Measurements from ENCODE around the gene POLG.
A peak's percentile ranks its signal among the peaks of the same experiment; 100 is the strongest.

The POLG gene

GRCh38 chr15:89377024-89377841 lies 42.6 kb upstream of the POLG start:
- no peaks in the 10 kb centered on the region for H3K36me3 ChIP-seq (ENCODE audit: control insufficient read depth in 5 of 5, insufficient read depth in 5 of 5, low read length in 5 of 5)
- H3K27me3 ChIP-seq (ENCODE audit: control insufficient read depth in 5 of 5, insufficient read depth in 4 of 5, low read length in 5 of 5): peaks cover 54 to 88% (median 79%) of the 10 kb centered on the region in 5 donors
- peaks cover 0 to 19% (median 16%) of the 10 kb centered on the region in 5 donors for H3K4me1 ChIP-seq (ENCODE audit: control insufficient read depth in 5 of 5, insufficient read depth in 5 of 5, low read length in 5 of 5)
- no peak overlapping the region for H3K4me3 ChIP-seq (ENCODE audit: low read depth in 1 of 5, low read length in 5 of 5)
- no peak overlapping the region for H3K9ac ChIP-seq (ENCODE audit: low read length in 5 of 5)
- H3K27ac ChIP-seq (ENCODE audit: low read depth, low read length): no peak overlapping the region
- no peaks in the 10 kb centered on the region for H3K9me3 ChIP-seq (ENCODE audit: control insufficient read depth in 5 of 5, low read length in 5 of 5)

- Histone ChIP-seq H3K27ac (ENCODE audit: low read depth, low read length) (no peak overlapping the region), H3K27me3 (ENCODE audit: control insufficient read depth in 5 of 5, insufficient read depth in 4 of 5, low read length in 5 of 5) (peaks cover 59 to 90% (median 86%) of the 10 kb centered on the region in 5 donors)
These were observed 41.8 kb upstream of the POLG start for GRCh38 chr15:89376388-89376787.

GRCh38 chr15:89375093-89376005 lies 40.7 kb upstream of the POLG start:
- Histone ChIP-seq H3K27ac (ENCODE audit: low read depth, low read length) (no peak overlapping the region), H3K4me1 (ENCODE audit: control insufficient read depth in 5 of 5, insufficient read depth in 5 of 5, low read length in 5 of 5) (peaks cover 0 to 29% (median 27%) of the 10 kb centered on the region in 5 donors), H3K4me3 (ENCODE audit: low read depth in 1 of 5, low read length in 5 of 5) (no peak overlapping the region), H3K9me3 (ENCODE audit: control insufficient read depth in 5 of 5, low read length in 5 of 5) (no peaks in the 10 kb centered on the region), H3K9ac (ENCODE audit: low read length in 5 of 5) (no peak overlapping the region), H3K36me3 (ENCODE audit: control insufficient read depth in 5 of 5, insufficient read depth in 5 of 5, low read length in 5 of 5) (no peaks in the 10 kb centered on the region), H3K27me3 (ENCODE audit: control insufficient read depth in 5 of 5, insufficient read depth in 4 of 5, low read length in 5 of 5) (peaks cover 63 to 95% (median 88%) of the 10 kb centered on the region in 5 donors)

More at GRCh38 chr15:89376388-89376787, 41.8 kb upstream of the POLG start:
- H3K4me1 ChIP-seq (ENCODE audit: control insufficient read depth in 5 of 5, insufficient read depth in 5 of 5, low read length in 5 of 5): peaks cover 0 to 22% (median 20%) of the 10 kb centered on the region in 5 donors
- H3K9ac ChIP-seq (ENCODE audit: low read length in 5 of 5): no peak overlapping the region
- H3K36me3 ChIP-seq (ENCODE audit: control insufficient read depth in 5 of 5, insufficient read depth in 5 of 5, low read length in 5 of 5): no peaks in the 10 kb centered on the region
- H3K4me3 ChIP-seq (ENCODE audit: low read depth in 1 of 5, low read length in 5 of 5): no peak overlapping the region
- H3K9me3 ChIP-seq (ENCODE audit: control insufficient read depth in 5 of 5, low read length in 5 of 5): no peaks in the 10 kb centered on the region

GRCh38 chr15:89374086-89374981 lies 39.7 kb upstream of the POLG start:
- Histone ChIP-seq H3K4me3 (ENCODE audit: low read depth in 1 of 5, low read length in 5 of 5) (no peak overlapping the region), H3K27ac (ENCODE audit: low read depth, low read length) (no peak overlapping the region), H3K9me3 (ENCODE audit: control insufficient read depth in 5 of 5, low read length in 5 of 5) (no peaks in the 10 kb centered on the region), H3K9ac (ENCODE audit: low read length in 5 of 5) (no peak overlapping the region), H3K4me1 (ENCODE audit: control insufficient read depth in 5 of 5, insufficient read depth in 5 of 5, low read length in 5 of 5) (peaks cover 0 to 29% (median 25%) of the 10 kb centered on the region in 5 donors), H3K36me3 (ENCODE audit: control insufficient read depth in 5 of 5, insufficient read depth in 5 of 5, low read length in 5 of 5) (no peaks in the 10 kb centered on the region), H3K27me3 (ENCODE audit: control insufficient read depth in 5 of 5, insufficient read depth in 4 of 5, low read length in 5 of 5) (peaks cover 69 to 95% (median 88%) of the 10 kb centered on the region in 5 donors)

- Histone ChIP-seq H3K4me3 (ENCODE audit: low read depth in 1 of 5, low read length in 5 of 5) (no peak overlapping the region), H3K9me3 (ENCODE audit: control insufficient read depth in 5 of 5, low read length in 5 of 5) (no peaks in the 10 kb centered on the region), H3K4me1 (ENCODE audit: control insufficient read depth in 5 of 5, insufficient read depth in 5 of 5, low read length in 5 of 5) (peaks cover 0 to 19% (median 17%) of the 10 kb centered on the region in 5 donors), H3K9ac (ENCODE audit: low read length in 5 of 5) (no peak overlapping the region), H3K36me3 (ENCODE audit: control insufficient read depth in 5 of 5, insufficient read depth in 5 of 5, low read length in 5 of 5) (no peaks in the 10 kb centered on the region), H3K27ac (ENCODE audit: low read depth, low read length) (no peak overlapping the region), H3K27me3 (ENCODE audit: control insufficient read depth in 5 of 5, insufficient read depth in 4 of 5, low read length in 5 of 5) (peaks cover 73 to 92% (median 88%) of the 10 kb centered on the region in 5 donors)
These were observed 37.7 kb upstream of the POLG start for GRCh38 chr15:89372069-89372935.

GRCh38 chr15:89371228-89372044 lies 36.8 kb upstream of the POLG start:
- Histone ChIP-seq H3K4me3 (ENCODE audit: low read depth in 1 of 5, low read length in 5 of 5) (peak overlapping the region in 4 of 5 donors; percentile 23 to 49 (median 34)), H3K27ac (ENCODE audit: low read depth, low read length) (no peak overlapping the region), H3K4me1 (ENCODE audit: control insufficient read depth in 5 of 5, insufficient read depth in 5 of 5, low read length in 5 of 5) (peaks cover 0 to 22% (median 20%) of the 10 kb centered on the region in 5 donors), H3K9me3 (ENCODE audit: control insufficient read depth in 5 of 5, low read length in 5 of 5) (no peaks in the 10 kb centered on the region), H3K36me3 (ENCODE audit: control insufficient read depth in 5 of 5, insufficient read depth in 5 of 5, low read length in 5 of 5) (no peaks in the 10 kb centered on the region), H3K27me3 (ENCODE audit: control insufficient read depth in 5 of 5, insufficient read depth in 4 of 5, low read length in 5 of 5) (peaks cover 73 to 92% (median 88%) of the 10 kb centered on the region in 5 donors), H3K9ac (ENCODE audit: low read length in 5 of 5) (no peak overlapping the region)

- H3K9ac ChIP-seq (ENCODE audit: low read length in 5 of 5): no peak overlapping the region
- peak overlapping the region in 3 of 5 donors; percentile 27 to 49 (median 40) for H3K4me3 ChIP-seq (ENCODE audit: low read depth in 1 of 5, low read length in 5 of 5)
- no peaks in the 10 kb centered on the region for H3K36me3 ChIP-seq (ENCODE audit: control insufficient read depth in 5 of 5, insufficient read depth in 5 of 5, low read length in 5 of 5)
- H3K27ac ChIP-seq (ENCODE audit: low read depth, low read length): no peak overlapping the region
- peaks cover 76 to 94% (median 91%) of the 10 kb centered on the region in 5 donors for H3K27me3 ChIP-seq (ENCODE audit: control insufficient read depth in 5 of 5, insufficient read depth in 4 of 5, low read length in 5 of 5)
- peaks cover 0 to 22% (median 20%) of the 10 kb centered on the region in 5 donors for H3K4me1 ChIP-seq (ENCODE audit: control insufficient read depth in 5 of 5, insufficient read depth in 5 of 5, low read length in 5 of 5)
- no peaks in the 10 kb centered on the region for H3K9me3 ChIP-seq (ENCODE audit: control insufficient read depth in 5 of 5, low read length in 5 of 5)
These were observed 36.3 kb upstream of the POLG start for GRCh38 chr15:89370978-89371227.

GRCh38 chr15:89370120-89370977 lies 35.7 kb upstream of the POLG start:
- H3K4me1 ChIP-seq (ENCODE audit: control insufficient read depth in 5 of 5, insufficient read depth in 5 of 5, low read length in 5 of 5): peaks cover 0 to 22% (median 20%) of the 10 kb centered on the region in 5 donors
- H3K4me3 ChIP-seq (ENCODE audit: low read depth in 1 of 5, low read length in 5 of 5): peak overlapping the region in 1 of 5 donors; percentile 27
- no peak overlapping the region for H3K27ac ChIP-seq (ENCODE audit: low read depth, low read length)
- no peak overlapping the region for H3K9ac ChIP-seq (ENCODE audit: low read length in 5 of 5)
- H3K36me3 ChIP-seq (ENCODE audit: control insufficient read depth in 5 of 5, insufficient read depth in 5 of 5, low read length in 5 of 5): no peaks in the 10 kb centered on the region
- peaks cover 76 to 94% (median 90%) of the 10 kb centered on the region in 5 donors for H3K27me3 ChIP-seq (ENCODE audit: control insufficient read depth in 5 of 5, insufficient read depth in 4 of 5, low read length in 5 of 5)
- no peaks in the 10 kb centered on the region for H3K9me3 ChIP-seq (ENCODE audit: control insufficient read depth in 5 of 5, low read length in 5 of 5)

All from subcutaneous abdominal adipose tissue (tissue), 5 donors.